HCT116 (cell line): ENCODE measurements around the gene SGIP1.

ENCODE experiments used
- CEBPB ChIP-seq: IDR thresholded peaks from 2 replicates; pipeline ENCODE4 v1.6.1; 2012; ENCODE audit warnings: low read depth
- EZH2 ChIP-seq: fragments of 200-600 bp; sonication (generic); IDR thresholded peaks from 2 replicates; pipeline ENCODE4 v1.6.1; 2017; ENCODE audit warnings: antibody characterized with exemption, mixed run types
- POLR2A ChIP-seq: IDR thresholded peaks from 2 replicates; pipeline ENCODE4 v1.7.0; 2011; ENCODE audit warnings: borderline replicate concordance; ENCODE audit not compliant: insufficient read depth, insufficient read length; ENCODE audit errors: extremely low read depth
- POLR2AphosphoS5 ChIP-seq: IDR thresholded peaks from 2 replicates; pipeline ENCODE4 v1.6.1; 2011; ENCODE audit warnings: mild to moderate bottlenecking, low read depth, low read length, moderate library complexity
- RAD21 ChIP-seq: IDR thresholded peaks from 2 replicates; pipeline ENCODE4 v1.6.1; 2012; ENCODE audit warnings: low read depth, mild to moderate bottlenecking
- SP1 ChIP-seq: IDR thresholded peaks from 2 replicates; pipeline ENCODE4 v1.6.1; 2012; ENCODE audit warnings: low read depth
- SRF ChIP-seq: IDR thresholded peaks from 2 replicates; pipeline ENCODE4 v1.6.1; 2012; ENCODE audit warnings: low read depth
- TCF7L2 ChIP-seq: IDR thresholded peaks from 2 replicates; pipeline ENCODE4 v1.7.0; 2011; ENCODE audit warnings: borderline replicate concordance, inconsistent platforms; ENCODE audit not compliant: insufficient read depth, insufficient read length; ENCODE audit errors: extremely low read depth
- ZNF274 ChIP-seq: fragments of 200-500 bp; sonication (Bioruptor generic); IDR thresholded peaks from 2 replicates; pipeline ENCODE4 v1.6.1; 2014; ENCODE audit warnings: mild to moderate bottlenecking, low read depth, low read length, inconsistent platforms
- TF ChIP-seq, protein P1 (sequence below), 3 experiments: fragments of 200-600 bp in 1 of 3; sonication (generic) in 1 of 3; IDR thresholded peaks in 2 of 3; conservative IDR thresholded peaks in 1 of 3; 2 replicates each; pipeline ENCODE4 v1.5.1; 2012 to 2017; ENCODE audit warnings: low read depth in 2 of 3, low read length in 2 of 3, antibody characterized with exemption in 1 of 3, borderline replicate concordance in 1 of 3, control low read depth in 1 of 3, mild to moderate bottlenecking in 1 of 3, mixed read lengths in 1 of 3, mixed run types in 1 of 3, moderate library complexity in 1 of 3; ENCODE audit not compliant: insufficient read depth in 1 of 3
- TF ChIP-seq, protein P2 (sequence below): IDR thresholded peaks from 2 replicates; pipeline ENCODE4 v1.6.1; 2012
- TF ChIP-seq, protein P3 (sequence below): IDR thresholded peaks from 2 replicates; pipeline ENCODE4 v1.6.1; 2012; ENCODE audit warnings: low read depth

DNA sequence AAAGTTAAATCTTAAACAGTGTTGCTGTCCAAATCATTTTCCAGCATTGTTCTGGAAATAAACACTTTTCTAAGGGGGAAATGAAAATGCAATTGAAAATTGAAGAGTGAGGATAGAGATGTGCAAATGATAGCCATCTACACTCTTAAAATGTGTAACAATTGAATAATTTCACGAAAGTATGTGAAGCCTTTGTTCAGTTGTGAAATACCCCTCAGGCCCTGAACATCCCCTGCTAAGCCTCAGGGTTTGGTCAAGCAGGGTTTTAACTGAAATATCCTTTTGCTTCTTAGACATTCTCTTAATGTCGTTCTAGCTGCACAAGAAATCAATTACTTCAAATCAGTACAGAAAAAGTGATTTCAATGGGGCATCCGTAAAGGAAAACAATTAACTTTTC, 152.5 kb downstream of the SGIP1 start:
- no peak for TF ChIP-seq EZH2
- TF ChIP-seq, protein P1, sequence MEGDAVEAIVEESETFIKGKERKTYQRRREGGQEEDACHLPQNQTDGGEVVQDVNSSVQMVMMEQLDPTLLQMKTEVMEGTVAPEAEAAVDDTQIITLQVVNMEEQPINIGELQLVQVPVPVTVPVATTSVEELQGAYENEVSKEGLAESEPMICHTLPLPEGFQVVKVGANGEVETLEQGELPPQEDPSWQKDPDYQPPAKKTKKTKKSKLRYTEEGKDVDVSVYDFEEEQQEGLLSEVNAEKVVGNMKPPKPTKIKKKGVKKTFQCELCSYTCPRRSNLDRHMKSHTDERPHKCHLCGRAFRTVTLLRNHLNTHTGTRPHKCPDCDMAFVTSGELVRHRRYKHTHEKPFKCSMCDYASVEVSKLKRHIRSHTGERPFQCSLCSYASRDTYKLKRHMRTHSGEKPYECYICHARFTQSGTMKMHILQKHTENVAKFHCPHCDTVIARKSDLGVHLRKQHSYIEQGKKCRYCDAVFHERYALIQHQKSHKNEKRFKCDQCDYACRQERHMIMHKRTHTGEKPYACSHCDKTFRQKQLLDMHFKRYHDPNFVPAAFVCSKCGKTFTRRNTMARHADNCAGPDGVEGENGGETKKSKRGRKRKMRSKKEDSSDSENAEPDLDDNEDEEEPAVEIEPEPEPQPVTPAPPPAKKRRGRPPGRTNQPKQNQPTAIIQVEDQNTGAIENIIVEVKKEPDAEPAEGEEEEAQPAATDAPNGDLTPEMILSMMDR (IDR thresholded peaks at IDR 0.05 in 2 of 3, conservative IDR thresholded peaks at IDR 0.05 in 1 of 3; ENCODE audit: borderline replicate concordance in 1 of 3, insufficient read depth in 1 of 3, low read depth in 2 of 3, low read length in 2 of 3): no peak
- no peak for TF ChIP-seq ZNF274
- TF ChIP-seq, protein P2, sequence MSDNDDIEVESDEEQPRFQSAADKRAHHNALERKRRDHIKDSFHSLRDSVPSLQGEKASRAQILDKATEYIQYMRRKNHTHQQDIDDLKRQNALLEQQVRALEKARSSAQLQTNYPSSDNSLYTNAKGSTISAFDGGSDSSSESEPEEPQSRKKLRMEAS: no peak
- no peak for TF ChIP-seq POLR2AphosphoS5
- TF ChIP-seq RAD21: no peak
- TF ChIP-seq, protein P3, sequence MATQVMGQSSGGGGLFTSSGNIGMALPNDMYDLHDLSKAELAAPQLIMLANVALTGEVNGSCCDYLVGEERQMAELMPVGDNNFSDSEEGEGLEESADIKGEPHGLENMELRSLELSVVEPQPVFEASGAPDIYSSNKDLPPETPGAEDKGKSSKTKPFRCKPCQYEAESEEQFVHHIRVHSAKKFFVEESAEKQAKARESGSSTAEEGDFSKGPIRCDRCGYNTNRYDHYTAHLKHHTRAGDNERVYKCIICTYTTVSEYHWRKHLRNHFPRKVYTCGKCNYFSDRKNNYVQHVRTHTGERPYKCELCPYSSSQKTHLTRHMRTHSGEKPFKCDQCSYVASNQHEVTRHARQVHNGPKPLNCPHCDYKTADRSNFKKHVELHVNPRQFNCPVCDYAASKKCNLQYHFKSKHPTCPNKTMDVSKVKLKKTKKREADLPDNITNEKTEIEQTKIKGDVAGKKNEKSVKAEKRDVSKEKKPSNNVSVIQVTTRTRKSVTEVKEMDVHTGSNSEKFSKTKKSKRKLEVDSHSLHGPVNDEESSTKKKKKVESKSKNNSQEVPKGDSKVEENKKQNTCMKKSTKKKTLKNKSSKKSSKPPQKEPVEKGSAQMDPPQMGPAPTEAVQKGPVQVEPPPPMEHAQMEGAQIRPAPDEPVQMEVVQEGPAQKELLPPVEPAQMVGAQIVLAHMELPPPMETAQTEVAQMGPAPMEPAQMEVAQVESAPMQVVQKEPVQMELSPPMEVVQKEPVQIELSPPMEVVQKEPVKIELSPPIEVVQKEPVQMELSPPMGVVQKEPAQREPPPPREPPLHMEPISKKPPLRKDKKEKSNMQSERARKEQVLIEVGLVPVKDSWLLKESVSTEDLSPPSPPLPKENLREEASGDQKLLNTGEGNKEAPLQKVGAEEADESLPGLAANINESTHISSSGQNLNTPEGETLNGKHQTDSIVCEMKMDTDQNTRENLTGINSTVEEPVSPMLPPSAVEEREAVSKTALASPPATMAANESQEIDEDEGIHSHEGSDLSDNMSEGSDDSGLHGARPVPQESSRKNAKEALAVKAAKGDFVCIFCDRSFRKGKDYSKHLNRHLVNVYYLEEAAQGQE: no peak
- no peak for TF ChIP-seq POLR2A
- TF ChIP-seq SP1: no peak
- no peak for TF ChIP-seq CEBPB
- no peak for TF ChIP-seq TCF7L2
- no peak for TF ChIP-seq SRF
